ENCODE measurements around the gene SURF1.

DNA sequence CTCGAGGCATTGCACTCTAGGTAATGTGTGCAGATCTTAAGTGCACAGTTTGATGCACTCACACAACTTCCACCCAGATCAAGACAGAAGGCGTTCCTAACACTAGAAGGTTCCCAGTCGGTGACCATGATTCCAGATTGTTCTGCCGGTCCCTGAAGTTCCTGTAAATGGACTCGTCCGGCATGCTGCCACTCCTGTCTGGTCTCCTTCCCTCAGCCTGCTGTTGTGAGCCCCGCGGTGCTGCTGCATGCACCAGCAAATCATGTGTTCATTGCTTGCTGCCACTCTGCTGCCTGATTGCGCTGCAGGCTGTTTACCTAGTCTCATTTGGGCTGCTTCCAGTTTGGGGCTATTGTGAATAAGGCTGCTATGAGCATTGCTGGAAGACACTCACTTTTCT, 31.4 kb upstream of the SURF1 start:
- TF ChIP-seq, protein P1, sequence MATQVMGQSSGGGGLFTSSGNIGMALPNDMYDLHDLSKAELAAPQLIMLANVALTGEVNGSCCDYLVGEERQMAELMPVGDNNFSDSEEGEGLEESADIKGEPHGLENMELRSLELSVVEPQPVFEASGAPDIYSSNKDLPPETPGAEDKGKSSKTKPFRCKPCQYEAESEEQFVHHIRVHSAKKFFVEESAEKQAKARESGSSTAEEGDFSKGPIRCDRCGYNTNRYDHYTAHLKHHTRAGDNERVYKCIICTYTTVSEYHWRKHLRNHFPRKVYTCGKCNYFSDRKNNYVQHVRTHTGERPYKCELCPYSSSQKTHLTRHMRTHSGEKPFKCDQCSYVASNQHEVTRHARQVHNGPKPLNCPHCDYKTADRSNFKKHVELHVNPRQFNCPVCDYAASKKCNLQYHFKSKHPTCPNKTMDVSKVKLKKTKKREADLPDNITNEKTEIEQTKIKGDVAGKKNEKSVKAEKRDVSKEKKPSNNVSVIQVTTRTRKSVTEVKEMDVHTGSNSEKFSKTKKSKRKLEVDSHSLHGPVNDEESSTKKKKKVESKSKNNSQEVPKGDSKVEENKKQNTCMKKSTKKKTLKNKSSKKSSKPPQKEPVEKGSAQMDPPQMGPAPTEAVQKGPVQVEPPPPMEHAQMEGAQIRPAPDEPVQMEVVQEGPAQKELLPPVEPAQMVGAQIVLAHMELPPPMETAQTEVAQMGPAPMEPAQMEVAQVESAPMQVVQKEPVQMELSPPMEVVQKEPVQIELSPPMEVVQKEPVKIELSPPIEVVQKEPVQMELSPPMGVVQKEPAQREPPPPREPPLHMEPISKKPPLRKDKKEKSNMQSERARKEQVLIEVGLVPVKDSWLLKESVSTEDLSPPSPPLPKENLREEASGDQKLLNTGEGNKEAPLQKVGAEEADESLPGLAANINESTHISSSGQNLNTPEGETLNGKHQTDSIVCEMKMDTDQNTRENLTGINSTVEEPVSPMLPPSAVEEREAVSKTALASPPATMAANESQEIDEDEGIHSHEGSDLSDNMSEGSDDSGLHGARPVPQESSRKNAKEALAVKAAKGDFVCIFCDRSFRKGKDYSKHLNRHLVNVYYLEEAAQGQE (IDR thresholded peaks at IDR 0.05; ENCODE audit: insufficient read depth in 1 of 2, low read depth in 2 of 2, low read length in 1 of 2), result no peak
- TF ChIP-seq, protein P2, sequence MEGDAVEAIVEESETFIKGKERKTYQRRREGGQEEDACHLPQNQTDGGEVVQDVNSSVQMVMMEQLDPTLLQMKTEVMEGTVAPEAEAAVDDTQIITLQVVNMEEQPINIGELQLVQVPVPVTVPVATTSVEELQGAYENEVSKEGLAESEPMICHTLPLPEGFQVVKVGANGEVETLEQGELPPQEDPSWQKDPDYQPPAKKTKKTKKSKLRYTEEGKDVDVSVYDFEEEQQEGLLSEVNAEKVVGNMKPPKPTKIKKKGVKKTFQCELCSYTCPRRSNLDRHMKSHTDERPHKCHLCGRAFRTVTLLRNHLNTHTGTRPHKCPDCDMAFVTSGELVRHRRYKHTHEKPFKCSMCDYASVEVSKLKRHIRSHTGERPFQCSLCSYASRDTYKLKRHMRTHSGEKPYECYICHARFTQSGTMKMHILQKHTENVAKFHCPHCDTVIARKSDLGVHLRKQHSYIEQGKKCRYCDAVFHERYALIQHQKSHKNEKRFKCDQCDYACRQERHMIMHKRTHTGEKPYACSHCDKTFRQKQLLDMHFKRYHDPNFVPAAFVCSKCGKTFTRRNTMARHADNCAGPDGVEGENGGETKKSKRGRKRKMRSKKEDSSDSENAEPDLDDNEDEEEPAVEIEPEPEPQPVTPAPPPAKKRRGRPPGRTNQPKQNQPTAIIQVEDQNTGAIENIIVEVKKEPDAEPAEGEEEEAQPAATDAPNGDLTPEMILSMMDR (IDR thresholded peaks at IDR 0.05), result no peak
- TF ChIP-seq POLR2AphosphoS5 (IDR thresholded peaks at IDR 0.05; ENCODE audit: low read depth, low read length) (no peak), SIN3A (IDR thresholded peaks at IDR 0.05; ENCODE audit: borderline replicate concordance, insufficient read depth, low read depth, low read length) (no peak)
